ENCODE results near the gene IFITM2.
"Not testable (repeated sequence)": the region's sequence is repeated elsewhere in the genome, so short reads cannot be mapped to it uniquely, and the experiment has no call there.

IFITM2 gene

GRCh38 chr11:307766-308708 lies at the start of gene IFITM2:
Gene IFITM2 (plus strand): TSS chr11:307816. CDS start chr11:308193, 377 bp downstream.
- DNase-seq (ENCODE audit: low read depth) = peak; percentile 25
- H3K4me3 ChIP-seq (ENCODE audit: low read length) = peak within 1 kb of the TSS; percentile 32

- no peak for DNase-seq (ENCODE audit: low read depth)
- no peak overlapping the region for H3K4me3 ChIP-seq (ENCODE audit: low read length)
- TF ChIP-seq CTCF (IDR thresholded peaks at IDR 0.05; ENCODE audit: insufficient read depth, low read depth, low read length, missing control alignments) = no peak
Measured at GRCh38 chr11:259413-259812, 48.2 kb upstream of the IFITM2 start.

GRCh38 chr11:261624-262023 lies 46.0 kb upstream of the IFITM2 start:
- DNase-seq (ENCODE audit: low read depth) = no peak
- H3K4me3 ChIP-seq (ENCODE audit: low read length) = no peak overlapping the region
- no peak for TF ChIP-seq CTCF (IDR thresholded peaks at IDR 0.05; ENCODE audit: insufficient read depth, low read depth, low read length, missing control alignments)

GRCh38 chr11:266676-267439 lies 40.8 kb upstream of the IFITM2 start:
- H3K4me3 ChIP-seq (ENCODE audit: low read length) = no peak overlapping the region
- DNase-seq (ENCODE audit: low read depth) = no peak
- no peak for TF ChIP-seq CTCF (IDR thresholded peaks at IDR 0.05; ENCODE audit: insufficient read depth, low read depth, low read length, missing control alignments)

GRCh38 chr11:267491-267994 lies 40.1 kb upstream of the IFITM2 start:
- TF ChIP-seq CTCF (IDR thresholded peaks at IDR 0.05; ENCODE audit: insufficient read depth, low read depth, low read length, missing control alignments) = no peak
- peak overlapping the region; percentile 13 for H3K4me3 ChIP-seq (ENCODE audit: low read length)
- no peak for DNase-seq (ENCODE audit: low read depth)

GRCh38 chr11:268716-269145 lies 38.9 kb upstream of the IFITM2 start:
- DNase-seq (ENCODE audit: low read depth); H3K4me3 ChIP-seq (ENCODE audit: low read length): not testable (repeated sequence)

GRCh38 chr11:269146-269890 lies 38.3 kb upstream of the IFITM2 start:
- H3K4me3 ChIP-seq (ENCODE audit: low read length) = no peak overlapping the region
- peak; percentile 24 for TF ChIP-seq CTCF (IDR thresholded peaks at IDR 0.05; ENCODE audit: insufficient read depth, low read depth, low read length, missing control alignments)
- DNase-seq (ENCODE audit: low read depth) = peak; percentile 71
